GM12878 (cell line): ENCODE data around the gene ZNF620. TPM values are rescaled to one million over a fixed set of nuclear protein-coding genes. Genes with fewer than 3 reads are reported as not detected.

Experiments used
- ATAC-seq: fragments of 200-7000 bp; cut with Tn5 transposase; 3 replicates; pipeline ENCODE4 v1.9.1; 2020; ENCODE audit warnings: mild to moderate bottlenecking, moderate library complexity
- BruUV-seq: library from RNA; stranded (reverse); fragments of 400-500 nt; replicated peaks from 2 replicates; lab custom pipeline; 2021; lab: Mats Ljungman, UMichigan
- CTCF ChIA-PET: fragments of 300-600 bp; sonication (Branson Sonifier 250); formaldehyde crosslinking; extraction: SDS; loops from one replicate; lab custom pipeline; 2021; ENCODE audit warnings: inconsistent platforms; lab: Yijun Ruan, JAX
- POLR2A ChIA-PET: fragments of 350-600 bp; formaldehyde crosslinking; extraction: SDS; loops from one replicate; lab custom pipeline; 2021; ENCODE audit warnings: inconsistent platforms; lab: Charles Lee
- RAD21 ChIA-PET: fragments of 300-600 bp; sonication (Branson Sonifier 250); formaldehyde crosslinking; loops from one replicate; lab custom pipeline; 2023; ENCODE audit warnings: antibody characterized with exemption; ENCODE audit not compliant: unreplicated experiment; lab: Charles Lee
- SMC1A ChIA-PET: fragments of 300-600 bp; sonication (Branson Sonifier 250); formaldehyde crosslinking; loops from one replicate; lab custom pipeline; 2023; ENCODE audit not compliant: unreplicated experiment, uncharacterized antibody; lab: Charles Lee
- DNase-seq: peaks from one replicate; pipeline ENCODE4 v3.0.0-alpha.2; 2011; ENCODE audit warnings: low read depth, low spot score
- FAIRE-seq: peaks from 3 replicates; lab custom pipeline; 2011; peaks lifted over from hg19 to GRCh38; lab: Jason Lieb, UNC
- H2AFZ ChIP-seq: 2 replicates; pipeline ENCODE4 v1.6.0; 2011; ENCODE audit warnings: low read depth, low read length, control low read depth; ENCODE audit not compliant: control insufficient read depth
- H3K27ac ChIP-seq: 2 replicates; pipeline ENCODE4 v1.5.1; 2011; ENCODE audit warnings: control low read depth; ENCODE audit not compliant: control insufficient read depth, insufficient read depth
- H3K27me3 ChIP-seq, 2 experiments: replicated peaks in 1 of 2; 2 replicates each; pipeline versions ENCODE4 v1.6.0 to v1.6.1; 2011; ENCODE audit warnings: low read length in 1 of 2; ENCODE audit not compliant: control insufficient read depth in 2 of 2, insufficient read depth in 2 of 2
- H3K36me3 ChIP-seq, 2 experiments: 2 replicates each; pipeline ENCODE4 v1.5.1; 2011; ENCODE audit warnings: low read length in 1 of 2; ENCODE audit not compliant: control insufficient read depth in 2 of 2, insufficient read depth in 2 of 2
- H3K4me1 ChIP-seq: 2 replicates; pipeline ENCODE4 v1.6.1; 2011; ENCODE audit warnings: mild to moderate bottlenecking, low read length, moderate library complexity, mixed read lengths; ENCODE audit not compliant: control insufficient read depth, insufficient read depth
- H3K4me2 ChIP-seq: 2 replicates; pipeline ENCODE4 v1.6.0; 2011; ENCODE audit warnings: control low read depth; ENCODE audit not compliant: control insufficient read depth, insufficient read depth
- H3K4me3 ChIP-seq: fragments of 200-600 bp; sonication (generic); 2 replicates; pipeline ENCODE4 v1.5.1; 2016
- H3K79me2 ChIP-seq: 2 replicates; pipeline ENCODE4 v1.6.0; 2011; ENCODE audit warnings: low read length; ENCODE audit not compliant: control insufficient read depth, insufficient read depth
- H3K9ac ChIP-seq: 2 replicates; pipeline ENCODE4 v1.8.0; 2011; ENCODE audit warnings: low read length, control low read depth, mixed read lengths; ENCODE audit not compliant: control insufficient read depth, insufficient read depth
- H3K9me3 ChIP-seq: replicated peaks from 3 replicates; pipeline ENCODE4 v1.5.1; 2011; ENCODE audit warnings: mild to moderate bottlenecking, low read length; ENCODE audit not compliant: control insufficient read depth, insufficient read depth
- H4K20me1 ChIP-seq: 2 replicates; pipeline ENCODE4 v1.6.0; 2011; ENCODE audit not compliant: control insufficient read depth, insufficient read depth
- IKZF2 ChIP-seq, 2 experiments: fragments of 450-650 bp; IDR thresholded peaks; 2 replicates each; pipeline ENCODE4 v1.6.1; 2017; ENCODE audit warnings: mild to moderate bottlenecking in 2 of 2, moderate library complexity in 2 of 2
- MTA2 ChIP-seq: fragments of 450-650 bp; IDR thresholded peaks from 2 replicates; pipeline ENCODE4 v1.6.1; 2016; ENCODE audit warnings: low read depth, mild to moderate bottlenecking, moderate library complexity
- MTA3 ChIP-seq: IDR thresholded peaks from 2 replicates; pipeline ENCODE4 v1.6.1; 2012; ENCODE audit warnings: low read length, inconsistent platforms, borderline replicate concordance
- RUNX3 ChIP-seq: IDR thresholded peaks from 2 replicates; pipeline ENCODE4 v1.6.1; 2012; ENCODE audit warnings: low read length, inconsistent platforms
- SRF ChIP-seq, 2 experiments: IDR thresholded peaks; 2 replicates each; pipeline ENCODE4 v1.6.1; 2011; ENCODE audit warnings: low read depth in 2 of 2, low read length in 2 of 2, mild to moderate bottlenecking in 1 of 2, moderate library complexity in 1 of 2
- STAT1 ChIP-seq: fragments of 450-650 bp; conservative IDR thresholded peaks from 2 replicates; pipeline ENCODE4 v1.6.1; 2014; ENCODE audit warnings: antibody characterized with exemption, mild to moderate bottlenecking
- WGBS: methylation state at CpG from one replicate; pipeline ENCODE4 v1.1.6; 2016; ENCODE audit warnings: low lambda C conversion rate; ENCODE audit not compliant: insufficient replicate concordance, insufficient coverage; ENCODE audit errors: missing lambda C conversion rate; 5-methylcytosine and 5-hydroxymethylcytosine counted together
- in situ Hi-C: fragments of 300-500 bp; cut with MboI; formaldehyde crosslinking; loops from 9 replicates; pipeline ENCODE4 v1.14.3; 2018; ENCODE audit warnings: mixed read lengths
- intact Hi-C: fragments of 100-400 bp; cut with micrococcal nuclease; formaldehyde crosslinking; loops from one replicate; pipeline ENCODE4 v1.14.2; 2022; ENCODE audit not compliant: unreplicated experiment
- polyA plus RNA-seq, 11 experiments: library from polyadenylated mRNA; depleted of rRNA in 4 of 11; unstranded in 6 of 11; stranded (reverse) in 5 of 11; fragments of >200 nt; fragmentation: Nextera tagmentation in 4 of 11; fragmentation: Illumina TruSeq in 1 of 11; extraction: Ambion mirVana in 4 of 11; extraction: Trizol in 1 of 11; gene quantifications; 1 replicate in 1 of 11; 2 replicates in 10 of 11; pipeline versions ENCODE4 v1.2.1 to v1.2.3, GENCODE V29; 2011 to 2016; ENCODE audit warnings: inconsistent platforms in 2 of 11, missing spikeins in 2 of 11, low read depth in 1 of 11
- total RNA-seq, 4 experiments: library from RNA; depleted of rRNA in 3 of 4; stranded (reverse); fragments of >200 nt in 3 of 4; fragmentation: Illumina TruSeq in 1 of 4; extraction: Trizol in 1 of 4; gene quantifications; 2 replicates each; pipeline versions ENCODE4 v1.2.1 to v1.2.3, GENCODE V29; 2013 to 2021
- TF ChIP-seq, protein P1 (sequence below): IDR thresholded peaks from 2 replicates; pipeline ENCODE4 v1.6.1; 2012; ENCODE audit warnings: improper control_type of control experiment, low read depth, low read length; ENCODE audit not compliant: insufficient replicate concordance

Gene ZNF620
- total and polyA plus RNA-seq, 10 of the 15 experiments (the other 5 are each of a cell fraction or from before 2014, with no cell fraction given): 1.3 to 4.3 (median 2.2) TPM

DNA sequence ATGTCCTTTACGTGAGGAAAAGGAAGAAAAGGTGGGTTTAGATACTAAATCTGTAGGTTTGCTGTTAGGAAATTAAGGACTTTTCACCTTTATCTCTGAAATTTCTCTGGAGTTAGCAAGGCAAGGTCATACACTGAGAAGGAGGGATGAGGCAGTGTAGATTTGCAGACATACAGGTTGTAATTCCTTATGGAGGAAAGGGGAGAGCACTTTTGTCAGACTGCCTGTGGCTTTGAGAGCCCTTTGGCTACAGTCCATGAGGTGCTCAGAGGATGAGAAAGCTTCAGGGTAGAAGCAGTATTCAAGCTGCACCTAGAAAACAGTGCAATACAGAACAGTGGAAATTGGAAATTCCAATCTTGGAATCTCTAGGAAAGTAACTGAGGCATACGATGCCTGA is 40.4 kb upstream of the ZNF620 start:
- no peak overlapping the region for H3K4me3 ChIP-seq
- no peaks in the 10 kb centered on the region for H3K9me3 ChIP-seq
- ChIA-PET POLR2A (no interaction called here), RAD21 (no interaction called here), SMC1A (no interaction called here), CTCF (no interaction called here)
- no TSS peak for BruUV-seq
- no peak overlapping the region for H3K9ac ChIP-seq
- no peak overlapping the region for H3K27ac ChIP-seq
- no peak for ATAC-seq
- TF ChIP-seq STAT1 (no peak), MTA2 (no peak), IKZF2 (IDR thresholded peaks at IDR 0.05) (no peak), SRF (IDR thresholded peaks at IDR 0.05; ENCODE audit: low read depth in 2 of 2, low read length in 2 of 2) (no peak), RUNX3 (no peak), MTA3 (no peak)
- TF ChIP-seq, protein P1, sequence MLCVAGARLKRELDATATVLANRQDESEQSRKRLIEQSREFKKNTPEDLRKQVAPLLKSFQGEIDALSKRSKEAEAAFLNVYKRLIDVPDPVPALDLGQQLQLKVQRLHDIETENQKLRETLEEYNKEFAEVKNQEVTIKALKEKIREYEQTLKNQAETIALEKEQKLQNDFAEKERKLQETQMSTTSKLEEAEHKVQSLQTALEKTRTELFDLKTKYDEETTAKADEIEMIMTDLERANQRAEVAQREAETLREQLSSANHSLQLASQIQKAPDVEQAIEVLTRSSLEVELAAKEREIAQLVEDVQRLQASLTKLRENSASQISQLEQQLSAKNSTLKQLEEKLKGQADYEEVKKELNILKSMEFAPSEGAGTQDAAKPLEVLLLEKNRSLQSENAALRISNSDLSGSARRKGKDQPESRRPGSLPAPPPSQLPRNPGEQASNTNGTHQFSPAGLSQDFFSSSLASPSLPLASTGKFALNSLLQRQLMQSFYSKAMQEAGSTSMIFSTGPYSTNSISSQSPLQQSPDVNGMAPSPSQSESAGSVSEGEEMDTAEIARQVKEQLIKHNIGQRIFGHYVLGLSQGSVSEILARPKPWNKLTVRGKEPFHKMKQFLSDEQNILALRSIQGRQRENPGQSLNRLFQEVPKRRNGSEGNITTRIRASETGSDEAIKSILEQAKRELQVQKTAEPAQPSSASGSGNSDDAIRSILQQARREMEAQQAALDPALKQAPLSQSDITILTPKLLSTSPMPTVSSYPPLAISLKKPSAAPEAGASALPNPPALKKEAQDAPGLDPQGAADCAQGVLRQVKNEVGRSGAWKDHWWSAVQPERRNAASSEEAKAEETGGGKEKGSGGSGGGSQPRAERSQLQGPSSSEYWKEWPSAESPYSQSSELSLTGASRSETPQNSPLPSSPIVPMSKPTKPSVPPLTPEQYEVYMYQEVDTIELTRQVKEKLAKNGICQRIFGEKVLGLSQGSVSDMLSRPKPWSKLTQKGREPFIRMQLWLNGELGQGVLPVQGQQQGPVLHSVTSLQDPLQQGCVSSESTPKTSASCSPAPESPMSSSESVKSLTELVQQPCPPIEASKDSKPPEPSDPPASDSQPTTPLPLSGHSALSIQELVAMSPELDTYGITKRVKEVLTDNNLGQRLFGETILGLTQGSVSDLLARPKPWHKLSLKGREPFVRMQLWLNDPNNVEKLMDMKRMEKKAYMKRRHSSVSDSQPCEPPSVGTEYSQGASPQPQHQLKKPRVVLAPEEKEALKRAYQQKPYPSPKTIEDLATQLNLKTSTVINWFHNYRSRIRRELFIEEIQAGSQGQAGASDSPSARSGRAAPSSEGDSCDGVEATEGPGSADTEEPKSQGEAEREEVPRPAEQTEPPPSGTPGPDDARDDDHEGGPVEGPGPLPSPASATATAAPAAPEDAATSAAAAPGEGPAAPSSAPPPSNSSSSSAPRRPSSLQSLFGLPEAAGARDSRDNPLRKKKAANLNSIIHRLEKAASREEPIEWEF: no peak
- no peaks in the 10 kb centered on the region for H3K27me3 ChIP-seq
- 93% methylated on average over 2 of the region's 2 CpGs for WGBS
- H3K36me3 ChIP-seq: peaks cover 4 to 17% of the 10 kb centered on the region in 2 experiments
- in situ Hi-C loops (no loop called here), intact Hi-C loops (no loop called here)
- no peaks in the 10 kb centered on the region for H3K4me1 ChIP-seq
- DNase-seq: no peak
- no peak overlapping the region for H2AFZ ChIP-seq
- no peak for FAIRE-seq
- no peak overlapping the region for H3K4me2 ChIP-seq
- H3K79me2 ChIP-seq: no peaks in the 10 kb centered on the region; the same call in none of the 2 replicates
- no peaks in the 10 kb centered on the region for H4K20me1 ChIP-seq
